Kidney epithelial cell (primary cell): ENCODE measurements around the gene THAP7. TPM values are rescaled to one million over a fixed set of nuclear protein-coding genes. Genes with fewer than 3 reads are reported as not detected.
A peak's percentile ranks its signal among the peaks of the same experiment; 100 is the strongest.

ENCODE experiments used
- DNase-seq: peaks from one replicate; pipeline ENCODE4 v3.0.0-alpha.2; 2010; ENCODE audit warnings: low read depth
- H3K27me3 ChIP-seq: 2 replicates; pipeline ENCODE4 v1.6.0; 2011; ENCODE audit warnings: low read length; ENCODE audit not compliant: control insufficient read depth, insufficient read depth
- H3K36me3 ChIP-seq: 2 replicates; pipeline ENCODE4 v1.5.1; 2011; ENCODE audit warnings: low read length; ENCODE audit not compliant: control insufficient read depth, insufficient read depth
- H3K4me3 ChIP-seq: 2 replicates; pipeline ENCODE4 v1.5.1; 2011; ENCODE audit warnings: low read depth, mild to moderate bottlenecking, control low read depth, low read length
- CTCF ChIP-seq: IDR thresholded peaks from 2 replicates; pipeline ENCODE4 v1.5.1; 2011; ENCODE audit warnings: mild to moderate bottlenecking, moderate library complexity, low read length, control low read depth, inconsistent platforms; ENCODE audit not compliant: insufficient read depth, poor library complexity, severe bottlenecking
- total RNA-seq: library from RNA; depleted of rRNA; stranded (reverse); fragments of >200 nt; gene quantifications from 2 replicates; pipeline ENCODE4 v1.2.3, GENCODE V29; 2015

THAP7 gene
- total RNA-seq, 1 donor from 2014 or later, result 37.9 TPM

DNA sequence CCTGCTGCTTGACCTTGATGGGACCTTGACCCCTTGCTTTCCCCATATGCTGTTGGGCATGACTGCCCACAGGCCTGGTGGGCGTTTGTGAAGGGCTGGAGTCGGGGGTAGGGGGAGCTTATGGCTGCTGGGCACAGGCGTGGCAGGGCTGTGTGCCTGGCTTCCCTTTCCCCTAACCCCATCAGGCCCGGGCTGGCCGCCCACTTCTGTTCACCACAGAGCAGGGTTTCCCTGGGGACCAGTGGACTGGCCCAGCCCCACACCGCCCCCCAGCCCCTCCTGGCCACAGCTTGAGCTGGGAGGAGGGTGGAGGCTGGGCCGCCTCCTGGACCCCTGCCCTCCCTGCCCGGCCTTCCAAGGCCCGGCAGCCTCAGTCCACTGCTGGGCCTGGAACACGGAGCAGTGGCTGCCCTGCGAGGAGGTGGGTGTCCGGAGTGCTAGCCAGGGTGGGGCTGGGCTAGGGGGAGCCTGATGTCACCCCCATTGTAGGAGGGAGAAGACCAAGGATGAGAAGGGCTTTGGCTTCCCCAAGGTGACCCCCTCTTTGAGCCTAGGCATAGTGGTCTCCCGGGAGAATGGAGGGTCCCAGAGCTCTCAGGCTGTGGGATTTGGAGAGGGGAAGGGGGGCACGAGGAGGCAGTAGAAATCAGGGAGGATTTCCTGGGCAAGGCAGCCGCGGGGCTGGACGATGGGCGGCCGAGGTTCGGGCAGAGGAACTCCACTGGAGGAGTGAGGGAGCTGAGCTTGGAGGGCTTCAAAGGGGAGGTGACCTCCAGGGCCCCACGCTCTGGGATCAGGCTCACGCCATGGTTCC, 34.8 kb downstream of the THAP7 start, which contains the start of gene AIFM3:
Gene AIFM3, plus strand, starts transcription at position 373 of the 814 bp plus-strand sequence. CDS start 690 bp downstream, outside the sequence.
- DNase-seq, result no peak
- no peak for TF ChIP-seq CTCF
- peaks cover 18% of the 10 kb centered on the region for H3K27me3 ChIP-seq
- no peaks in the 10 kb centered on the region for H3K36me3 ChIP-seq
- H3K4me3 ChIP-seq, result no peak within 1 kb of the TSS

DNA sequence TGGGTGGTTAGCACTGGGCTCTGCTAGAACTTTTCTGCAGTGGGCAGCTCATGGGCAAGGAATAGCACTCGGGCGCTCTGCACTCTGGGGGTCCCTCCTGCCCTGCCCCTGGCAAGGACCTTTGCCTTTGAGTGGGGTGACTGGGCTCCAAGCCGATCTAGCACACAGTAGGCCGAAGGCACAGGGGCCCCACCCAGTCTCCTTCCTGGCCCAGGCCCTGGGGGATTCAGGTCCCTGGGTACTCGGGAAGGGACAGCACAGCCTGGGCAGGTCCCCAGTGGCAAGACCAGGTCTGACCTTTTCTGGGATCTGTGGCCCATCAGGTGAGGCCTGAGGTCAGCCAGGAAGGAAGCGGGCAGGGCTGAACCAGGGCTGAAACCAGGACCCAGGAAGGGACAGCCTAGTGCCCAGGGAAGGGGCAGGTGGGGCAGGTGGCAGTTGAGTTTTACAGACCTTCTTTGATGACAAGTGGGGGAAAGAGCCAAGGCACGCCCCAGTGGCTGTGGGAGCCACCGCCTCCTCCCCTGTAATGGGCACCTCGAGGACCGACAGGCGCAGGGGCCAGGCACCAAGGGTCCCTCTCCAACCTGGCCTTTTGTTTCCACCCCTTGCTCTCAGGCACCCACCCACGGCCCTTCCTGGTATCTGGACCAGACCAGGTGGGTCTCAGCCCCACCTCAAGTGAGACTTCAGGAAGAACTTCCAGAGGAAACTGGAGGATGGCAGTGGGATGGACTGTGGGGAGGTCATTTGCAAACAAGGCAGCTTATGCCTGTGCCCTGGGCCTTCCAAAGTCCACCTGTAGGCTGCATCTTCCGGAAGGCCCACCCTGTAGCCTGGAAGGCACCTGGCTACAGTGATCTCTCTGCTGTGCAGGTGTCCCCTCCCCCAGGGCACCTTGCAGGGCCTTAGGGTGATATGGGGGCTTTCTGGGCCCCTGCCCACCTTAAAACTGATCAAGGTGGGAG, 35.7 kb downstream of the THAP7 start:
- DNase-seq, result no peak
- H3K4me3 ChIP-seq, result no peak overlapping the region
- H3K36me3 ChIP-seq, result no peaks in the 10 kb centered on the region
- TF ChIP-seq CTCF, result no peak
- H3K27me3 ChIP-seq, result peaks cover 18% of the 10 kb centered on the region

DNA sequence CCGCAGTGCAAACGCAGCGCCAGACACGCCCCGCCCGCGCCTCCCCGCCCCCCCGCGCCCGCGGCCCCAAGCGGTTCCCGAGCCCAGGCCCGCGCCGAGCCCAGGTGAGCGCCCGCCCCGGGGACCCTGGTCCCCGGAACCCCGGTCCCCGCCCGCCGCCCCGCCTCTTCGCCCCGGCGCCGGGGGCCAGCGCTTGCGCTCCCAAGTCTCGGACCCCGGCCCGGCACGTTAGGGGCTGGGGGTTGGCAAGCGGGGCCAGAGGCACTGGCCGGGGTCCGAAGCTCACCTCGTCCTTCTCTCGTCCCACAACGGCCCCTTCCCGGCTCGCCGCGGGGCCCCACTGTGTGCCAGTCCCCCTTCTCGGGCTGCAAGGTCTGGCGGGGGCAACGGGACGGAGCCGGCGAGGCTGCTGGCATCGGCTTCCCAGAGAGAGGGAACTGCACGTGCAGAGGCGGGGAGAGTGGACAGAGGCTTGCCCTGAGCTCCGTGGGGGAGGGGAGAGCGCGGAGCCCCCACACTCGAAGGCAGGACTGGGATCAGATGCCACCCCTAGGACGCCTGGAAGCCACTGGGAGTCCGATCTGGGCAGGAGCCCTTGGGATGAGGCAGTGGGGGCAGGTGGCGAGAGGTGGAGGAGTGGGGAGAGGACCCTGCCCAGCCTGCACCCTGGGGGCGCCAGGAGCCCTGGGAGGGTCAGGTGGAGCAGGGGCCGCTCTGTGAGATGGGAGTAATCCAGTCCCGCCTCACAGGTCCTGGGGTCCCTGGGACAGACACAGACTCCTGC, 36.6 kb downstream of the THAP7 start:
- peak overlapping the region; percentile 14 for H3K4me3 ChIP-seq
- peaks cover 18% of the 10 kb centered on the region for H3K27me3 ChIP-seq
- TF ChIP-seq CTCF, result no peak
- H3K36me3 ChIP-seq, result no peaks in the 10 kb centered on the region
- no peak for DNase-seq

- H3K27me3 ChIP-seq, result peaks cover 18% of the 10 kb centered on the region
- peak overlapping the region; percentile 3 for H3K4me3 ChIP-seq
- TF ChIP-seq CTCF, result no peak
- no peaks in the 10 kb centered on the region for H3K36me3 ChIP-seq
- no peak for DNase-seq
Observed at GRCh38 chr22:20964799-20965103, 37.2 kb downstream of the THAP7 start.

GRCh38 chr22:20964090-20964798, 37.7 kb downstream of the THAP7 start:
- H3K27me3 ChIP-seq, result peaks cover 18% of the 10 kb centered on the region

More at GRCh38 chr22:20964090-20964798, 37.7 kb downstream of the THAP7 start:
- no peak for DNase-seq
- no peaks in the 10 kb centered on the region for H3K36me3 ChIP-seq
- H3K4me3 ChIP-seq, result peak overlapping the region; percentile 3
- no peak for TF ChIP-seq CTCF
